ENCODE data around the gene ESYT2.
A peak's percentile ranks its signal among the peaks of the same experiment; 100 is the strongest.

ESYT2 gene

DNA sequence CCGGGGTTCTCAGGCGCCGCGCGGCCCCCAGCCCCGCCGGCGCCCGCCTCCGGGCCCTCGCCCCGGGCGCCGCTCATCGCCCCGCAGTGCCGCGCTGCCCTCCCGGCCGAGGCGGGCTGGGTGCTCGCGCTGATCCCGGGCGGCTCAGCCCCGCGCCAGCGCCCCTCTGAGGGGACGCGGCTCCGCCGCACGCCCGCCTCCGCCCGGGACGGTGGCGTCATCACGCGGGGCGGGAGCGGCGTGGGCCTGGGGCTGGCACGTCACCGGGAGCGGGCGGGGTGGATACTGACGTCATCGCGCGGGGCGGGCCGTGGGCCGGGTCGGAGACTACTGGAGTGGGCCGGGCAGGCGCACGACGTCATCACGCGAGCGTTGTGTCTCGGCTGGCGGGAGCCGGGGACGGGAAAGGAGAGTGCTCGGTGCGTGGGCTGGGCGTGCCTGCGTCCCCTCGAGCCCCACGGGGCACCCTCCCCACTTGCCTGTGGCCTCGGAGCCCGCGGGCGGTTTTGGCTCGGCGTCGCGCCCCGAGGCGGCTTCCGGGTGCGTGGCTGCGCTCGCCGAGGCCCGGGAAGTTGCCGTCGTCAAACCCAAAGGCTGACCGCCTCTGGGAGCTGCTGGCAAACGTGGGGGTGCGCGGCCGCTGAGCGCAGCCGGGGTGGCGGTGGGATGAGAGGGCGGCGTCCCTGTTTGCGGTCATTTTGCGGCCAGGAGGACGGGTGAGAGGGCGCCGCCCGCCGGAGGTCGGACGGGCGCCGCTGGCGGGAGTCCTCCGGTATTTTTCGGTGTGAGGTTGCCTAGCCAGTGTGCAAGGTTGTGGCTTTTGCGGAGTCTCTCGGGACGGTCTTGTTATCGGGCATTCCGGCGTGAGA lies at the start of gene ESYT2 (continued):
- TF ChIP-seq, protein P1, sequence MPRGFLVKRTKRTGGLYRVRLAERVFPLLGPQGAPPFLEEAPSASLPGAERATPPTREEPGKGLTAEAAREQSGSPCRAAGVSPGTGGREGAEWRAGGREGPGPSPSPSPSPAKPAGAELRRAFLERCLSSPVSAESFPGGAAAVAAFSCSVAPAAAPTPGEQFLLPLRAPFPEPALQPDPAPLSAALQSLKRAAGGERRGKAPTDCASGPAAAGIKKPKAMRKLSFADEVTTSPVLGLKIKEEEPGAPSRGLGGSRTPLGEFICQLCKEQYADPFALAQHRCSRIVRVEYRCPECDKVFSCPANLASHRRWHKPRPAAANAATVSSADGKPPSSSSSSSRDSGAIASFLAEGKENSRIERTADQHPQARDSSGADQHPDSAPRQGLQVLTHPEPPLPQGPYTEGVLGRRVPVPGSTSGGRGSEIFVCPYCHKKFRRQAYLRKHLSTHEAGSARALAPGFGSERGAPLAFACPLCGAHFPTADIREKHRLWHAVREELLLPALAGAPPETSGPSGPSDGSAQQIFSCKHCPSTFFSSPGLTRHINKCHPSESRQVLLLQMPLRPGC (tag by site-specific recombination; IDR thresholded peaks at IDR 0.05): peak; percentile 62
- TF ChIP-seq SP2 (tag by site-specific recombination; IDR thresholded peaks at IDR 0.05) (peak; percentile 90), ZNF677 (tag by site-specific recombination; IDR thresholded peaks at IDR 0.05) (no peak), ZNF391 (tag by site-specific recombination; IDR thresholded peaks at IDR 0.05; ENCODE audit: borderline replicate concordance, low read depth) (peak; percentile 68; the same call in 1 of the 2 replicates), ZNF184 (tag by site-specific recombination; IDR thresholded peaks at IDR 0.05) (no peak), KLF9 (tag by site-specific recombination; IDR thresholded peaks at IDR 0.05; ENCODE audit: low read depth) (peak; percentile 92), ZNF785 (tag by site-specific recombination; IDR thresholded peaks at IDR 0.05) (peak; percentile 98), ZNF341 (tag by site-specific recombination; IDR thresholded peaks at IDR 0.05; ENCODE audit: low read depth) (peak; percentile 51; the same call in 1 of the 2 replicates), ZNF324 (tag by site-specific recombination; IDR thresholded peaks at IDR 0.05) (peak; percentile 89), ZNF266 (tag by site-specific recombination; IDR thresholded peaks at IDR 0.05; ENCODE audit: low read depth) (no peak), ZFP37 (tag by site-specific recombination; IDR thresholded peaks at IDR 0.05) (peak; percentile 92; the same call in 1 of the 2 replicates), ZIC2 (tag by site-specific recombination; IDR thresholded peaks at IDR 0.05) (peak; percentile 69), ZEB2 (tag by site-specific recombination; IDR thresholded peaks at IDR 0.05) (peak; percentile 90), ZNF223 (tag by site-specific recombination; IDR thresholded peaks at IDR 0.05) (peak; percentile 91), ZBTB20 (tag by site-specific recombination; IDR thresholded peaks at IDR 0.05) (peak; percentile 86), ZNF302 (tag by site-specific recombination; IDR thresholded peaks at IDR 0.05; ENCODE audit: low read depth) (no peak), SCRT2 (tag by site-specific recombination; IDR thresholded peaks at IDR 0.05) (peak; percentile 33; the same call in 1 of the 2 replicates), ZSCAN30 (tag by site-specific recombination; IDR thresholded peaks at IDR 0.05) (peak; percentile 84), SP3 (tag by site-specific recombination; IDR thresholded peaks at IDR 0.05) (peak; percentile 85), ZNF114 (tag by site-specific recombination; IDR thresholded peaks at IDR 0.05) (no peak), ZNF610 (tag by site-specific recombination; IDR thresholded peaks at IDR 0.05; ENCODE audit: borderline replicate concordance) (0 out of 2 replicates have a peak, but pooled peaks have one; percentile 39), KLF8 (tag by site-specific recombination; IDR thresholded peaks at IDR 0.05) (peak; percentile 95), SALL2 (tag by site-specific recombination; IDR thresholded peaks at IDR 0.05; ENCODE audit: borderline replicate concordance) (no peak)
- TF ChIP-seq, protein P2, sequence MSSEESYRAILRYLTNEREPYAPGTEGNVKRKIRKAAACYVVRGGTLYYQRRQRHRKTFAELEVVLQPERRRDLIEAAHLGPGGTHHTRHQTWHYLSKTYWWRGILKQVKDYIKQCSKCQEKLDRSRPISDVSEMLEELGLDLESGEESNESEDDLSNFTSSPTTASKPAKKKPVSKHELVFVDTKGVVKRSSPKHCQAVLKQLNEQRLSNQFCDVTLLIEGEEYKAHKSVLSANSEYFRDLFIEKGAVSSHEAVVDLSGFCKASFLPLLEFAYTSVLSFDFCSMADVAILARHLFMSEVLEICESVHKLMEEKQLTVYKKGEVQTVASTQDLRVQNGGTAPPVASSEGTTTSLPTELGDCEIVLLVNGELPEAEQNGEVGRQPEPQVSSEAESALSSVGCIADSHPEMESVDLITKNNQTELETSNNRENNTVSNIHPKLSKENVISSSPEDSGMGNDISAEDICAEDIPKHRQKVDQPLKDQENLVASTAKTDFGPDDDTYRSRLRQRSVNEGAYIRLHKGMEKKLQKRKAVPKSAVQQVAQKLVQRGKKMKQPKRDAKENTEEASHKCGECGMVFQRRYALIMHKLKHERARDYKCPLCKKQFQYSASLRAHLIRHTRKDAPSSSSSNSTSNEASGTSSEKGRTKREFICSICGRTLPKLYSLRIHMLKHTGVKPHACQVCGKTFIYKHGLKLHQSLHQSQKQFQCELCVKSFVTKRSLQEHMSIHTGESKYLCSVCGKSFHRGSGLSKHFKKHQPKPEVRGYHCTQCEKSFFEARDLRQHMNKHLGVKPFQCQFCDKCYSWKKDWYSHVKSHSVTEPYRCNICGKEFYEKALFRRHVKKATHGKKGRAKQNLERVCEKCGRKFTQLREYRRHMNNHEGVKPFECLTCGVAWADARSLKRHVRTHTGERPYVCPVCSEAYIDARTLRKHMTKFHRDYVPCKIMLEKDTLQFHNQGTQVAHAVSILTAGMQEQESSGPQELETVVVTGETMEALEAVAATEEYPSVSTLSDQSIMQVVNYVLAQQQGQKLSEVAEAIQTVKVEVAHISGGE (tag by site-specific recombination; conservative IDR thresholded peaks at IDR 0.05; ENCODE audit: low read depth): peak; percentile 37; the same call in 1 of the 2 replicates
- TF ChIP-seq, protein P3, sequence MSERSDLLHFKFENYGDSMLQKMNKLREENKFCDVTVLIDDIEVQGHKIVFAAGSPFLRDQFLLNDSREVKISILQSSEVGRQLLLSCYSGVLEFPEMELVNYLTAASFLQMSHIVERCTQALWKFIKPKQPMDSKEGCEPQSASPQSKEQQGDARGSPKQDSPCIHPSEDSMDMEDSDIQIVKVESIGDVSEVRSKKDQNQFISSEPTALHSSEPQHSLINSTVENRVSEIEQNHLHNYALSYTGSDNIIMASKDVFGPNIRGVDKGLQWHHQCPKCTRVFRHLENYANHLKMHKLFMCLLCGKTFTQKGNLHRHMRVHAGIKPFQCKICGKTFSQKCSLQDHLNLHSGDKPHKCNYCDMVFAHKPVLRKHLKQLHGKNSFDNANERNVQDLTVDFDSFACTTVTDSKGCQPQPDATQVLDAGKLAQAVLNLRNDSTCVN (tag by site-specific recombination; optimal IDR thresholded peaks at IDR 0.05): peak; percentile 97
- TF ChIP-seq, protein P4, sequence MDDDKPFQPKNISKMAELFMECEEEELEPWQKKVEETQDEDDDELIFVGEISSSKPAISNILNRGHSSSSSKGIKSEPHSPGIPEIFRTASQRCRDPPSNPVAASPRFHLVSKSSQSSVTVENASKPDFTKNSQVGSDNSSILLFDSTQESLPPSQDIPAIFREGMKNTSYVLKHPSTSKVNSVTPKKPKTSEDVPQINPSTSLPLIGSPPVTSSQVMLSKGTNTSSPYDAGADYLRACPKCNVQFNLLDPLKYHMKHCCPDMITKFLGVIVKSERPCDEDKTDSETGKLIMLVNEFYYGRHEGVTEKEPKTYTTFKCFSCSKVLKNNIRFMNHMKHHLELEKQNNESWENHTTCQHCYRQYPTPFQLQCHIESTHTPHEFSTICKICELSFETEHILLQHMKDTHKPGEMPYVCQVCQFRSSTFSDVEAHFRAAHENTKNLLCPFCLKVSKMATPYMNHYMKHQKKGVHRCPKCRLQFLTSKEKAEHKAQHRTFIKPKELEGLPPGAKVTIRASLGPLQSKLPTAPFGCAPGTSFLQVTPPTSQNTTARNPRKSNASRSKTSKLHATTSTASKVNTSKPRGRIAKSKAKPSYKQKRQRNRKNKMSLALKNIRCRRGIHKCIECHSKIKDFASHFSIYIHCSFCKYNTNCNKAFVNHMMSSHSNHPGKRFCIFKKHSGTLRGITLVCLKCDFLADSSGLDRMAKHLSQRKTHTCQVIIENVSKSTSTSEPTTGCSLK (tag by site-specific recombination; IDR thresholded peaks at IDR 0.05): no peak
- TF ChIP-seq, protein P5, sequence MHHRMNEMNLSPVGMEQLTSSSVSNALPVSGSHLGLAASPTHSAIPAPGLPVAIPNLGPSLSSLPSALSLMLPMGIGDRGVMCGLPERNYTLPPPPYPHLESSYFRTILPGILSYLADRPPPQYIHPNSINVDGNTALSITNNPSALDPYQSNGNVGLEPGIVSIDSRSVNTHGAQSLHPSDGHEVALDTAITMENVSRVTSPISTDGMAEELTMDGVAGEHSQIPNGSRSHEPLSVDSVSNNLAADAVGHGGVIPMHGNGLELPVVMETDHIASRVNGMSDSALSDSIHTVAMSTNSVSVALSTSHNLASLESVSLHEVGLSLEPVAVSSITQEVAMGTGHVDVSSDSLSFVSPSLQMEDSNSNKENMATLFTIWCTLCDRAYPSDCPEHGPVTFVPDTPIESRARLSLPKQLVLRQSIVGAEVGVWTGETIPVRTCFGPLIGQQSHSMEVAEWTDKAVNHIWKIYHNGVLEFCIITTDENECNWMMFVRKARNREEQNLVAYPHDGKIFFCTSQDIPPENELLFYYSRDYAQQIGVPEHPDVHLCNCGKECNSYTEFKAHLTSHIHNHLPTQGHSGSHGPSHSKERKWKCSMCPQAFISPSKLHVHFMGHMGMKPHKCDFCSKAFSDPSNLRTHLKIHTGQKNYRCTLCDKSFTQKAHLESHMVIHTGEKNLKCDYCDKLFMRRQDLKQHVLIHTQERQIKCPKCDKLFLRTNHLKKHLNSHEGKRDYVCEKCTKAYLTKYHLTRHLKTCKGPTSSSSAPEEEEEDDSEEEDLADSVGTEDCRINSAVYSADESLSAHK (tag by site-specific recombination; IDR thresholded peaks at IDR 0.05): no peak
